Stimulated activated CD4-positive, alpha-beta T cell treated with anti-CD3 and anti-CD28 coated beads, Interleukin-4, amount 100 ng/mL, for 48 hours (primary cell): ENCODE data around the gene DHCR24.

Experiments used
- DNase-seq, 2 donors: peaks; one replicate each; pipeline ENCODE4 v3.0.0-alpha.2; 2020; ENCODE audit warnings: low read depth in 2 of 2

Gene DHCR24

DNA sequence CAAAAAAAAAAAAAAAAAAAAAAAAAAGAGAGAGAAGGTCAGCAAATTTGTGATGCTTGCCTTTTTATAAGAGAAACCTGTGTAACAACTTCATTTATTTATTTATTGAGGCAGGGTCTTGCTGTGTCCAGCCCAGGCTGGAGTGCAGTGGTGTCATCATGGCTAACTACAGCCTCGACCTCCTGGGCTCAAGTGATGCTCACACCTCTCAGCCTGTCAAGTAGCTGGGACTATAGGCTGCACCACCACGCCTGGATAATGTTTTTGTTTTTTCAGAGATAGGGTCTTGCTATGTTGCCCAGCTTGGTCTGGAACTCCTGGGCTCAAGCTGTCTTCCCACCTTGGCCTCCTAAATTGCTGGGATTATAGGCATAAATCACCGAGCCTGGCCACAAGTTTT is 42.4 kb downstream of the DHCR24 start:
- DNase-seq = no peak

DNA sequence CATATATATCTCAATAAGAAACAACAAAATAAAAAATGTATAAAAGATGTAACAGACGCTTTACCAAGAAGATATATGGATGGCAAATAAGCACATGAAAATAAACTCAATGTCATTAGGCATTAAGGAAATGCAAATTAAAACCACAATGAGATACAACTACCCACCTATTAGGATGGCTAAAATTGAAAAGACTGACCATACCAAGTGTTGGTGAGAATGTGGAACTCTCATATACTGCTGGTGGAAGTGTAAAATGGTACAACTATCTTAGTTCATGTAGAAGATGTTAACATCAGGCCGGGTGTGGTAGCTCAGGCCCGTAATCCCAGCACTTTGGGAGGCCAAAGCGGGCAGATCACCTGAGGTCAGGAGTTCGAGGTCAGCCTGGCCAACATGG is 43.5 kb downstream of the DHCR24 start:
- DNase-seq = no peak

DNA sequence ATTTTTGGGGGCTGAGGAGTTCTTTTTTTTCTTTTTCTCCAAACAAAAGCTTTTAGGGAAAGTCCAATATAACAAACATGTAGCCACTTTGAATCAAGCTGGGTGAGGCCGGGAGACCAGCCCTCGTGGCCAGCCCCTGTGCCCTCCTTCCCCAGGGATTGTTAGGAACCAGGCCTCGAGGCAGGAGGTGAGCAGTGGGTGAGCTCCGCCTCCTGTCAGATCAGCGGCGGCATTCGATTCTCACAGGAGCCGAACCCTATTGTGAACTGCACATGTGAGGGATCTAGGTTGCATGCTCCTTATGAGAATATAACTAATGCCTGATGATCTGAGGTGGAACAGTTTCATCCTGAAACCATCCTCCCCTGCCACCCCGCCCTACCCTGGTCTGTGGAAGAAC is 44.0 kb downstream of the DHCR24 start:
- DNase-seq = no peak

DNA sequence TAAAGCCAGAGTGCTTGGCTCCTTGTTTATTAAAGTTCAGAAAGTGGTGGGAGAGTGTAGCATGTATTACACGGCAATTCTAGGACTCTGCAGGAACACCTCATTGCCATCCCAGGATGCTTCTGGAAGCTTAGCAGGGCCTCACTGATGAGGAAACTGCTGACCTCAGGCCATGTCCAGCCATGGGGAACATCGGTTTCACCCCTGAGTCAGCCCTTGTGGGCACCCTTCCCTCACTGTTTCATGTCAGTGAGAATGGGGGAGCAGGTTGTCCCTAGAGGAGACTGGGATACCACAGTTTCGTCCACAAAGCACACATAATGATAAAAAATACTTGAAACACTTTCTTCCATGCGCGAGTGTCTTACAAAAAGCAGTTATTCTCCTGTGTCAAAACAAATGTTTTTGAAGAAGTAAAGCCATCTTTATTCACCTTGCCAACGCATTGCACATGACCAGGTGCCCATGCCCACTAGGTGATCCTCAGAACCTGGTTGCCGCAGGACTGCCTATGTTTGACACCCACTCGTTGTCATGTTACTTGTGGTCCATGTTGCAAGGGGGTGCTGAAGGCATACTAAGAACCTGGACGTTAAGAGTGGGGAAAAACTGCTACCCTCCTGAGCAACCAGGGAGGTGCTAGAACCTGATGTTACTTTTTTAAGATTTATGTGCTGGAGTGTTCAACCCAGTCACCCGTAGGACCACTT is 44.6 kb downstream of the DHCR24 start:
- DNase-seq = no peak

DNA sequence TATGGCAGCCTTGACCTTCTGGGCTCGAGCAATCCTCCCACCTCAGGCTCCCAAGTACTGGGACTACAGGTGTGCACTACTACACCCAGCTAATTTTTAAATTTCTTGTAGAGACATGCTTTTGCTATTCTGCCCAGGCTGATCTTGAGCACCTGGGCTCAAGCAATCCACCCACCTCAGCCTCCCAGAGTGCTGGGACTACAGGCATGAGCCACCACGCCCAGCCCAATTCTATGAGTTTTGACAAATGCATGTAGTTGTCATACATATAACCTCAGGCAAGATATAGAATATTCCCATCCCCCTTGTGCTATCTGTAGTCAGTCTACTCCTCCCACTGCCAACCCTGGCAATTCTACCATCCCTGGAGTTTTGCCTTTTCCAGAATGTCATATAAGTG is 47.2 kb downstream of the DHCR24 start:
- no peak for DNase-seq

DNA sequence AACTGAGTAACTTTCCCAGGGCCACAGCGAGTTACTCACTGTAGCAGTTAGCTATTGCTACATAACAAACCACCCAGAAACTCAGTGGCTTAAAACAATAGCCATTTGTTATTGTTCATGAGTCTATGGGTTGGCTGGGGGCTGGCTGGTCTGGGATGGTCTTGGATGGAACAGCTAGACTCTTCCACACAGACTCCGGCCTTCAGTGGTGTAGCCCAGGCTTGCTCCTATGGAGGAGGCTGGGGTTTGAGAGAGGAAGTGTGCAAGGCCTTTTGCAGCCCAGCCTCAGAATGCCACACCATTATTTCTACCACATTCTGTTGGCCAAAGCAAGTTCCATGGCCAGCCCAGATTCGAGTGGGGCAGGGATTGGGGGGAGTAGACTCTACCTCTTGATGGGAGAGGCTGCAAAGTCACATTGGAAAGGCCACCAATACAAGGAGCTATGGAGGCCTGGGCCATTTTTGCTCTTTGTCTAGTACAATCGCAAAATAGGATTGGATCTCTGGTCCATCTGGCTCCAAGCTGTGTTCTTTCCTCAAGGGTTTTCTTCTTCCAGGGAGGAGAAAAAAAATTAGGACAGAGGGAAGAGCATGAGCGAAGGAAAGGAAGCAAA is 48.3 kb downstream of the DHCR24 start:
- DNase-seq = no peak

DNA sequence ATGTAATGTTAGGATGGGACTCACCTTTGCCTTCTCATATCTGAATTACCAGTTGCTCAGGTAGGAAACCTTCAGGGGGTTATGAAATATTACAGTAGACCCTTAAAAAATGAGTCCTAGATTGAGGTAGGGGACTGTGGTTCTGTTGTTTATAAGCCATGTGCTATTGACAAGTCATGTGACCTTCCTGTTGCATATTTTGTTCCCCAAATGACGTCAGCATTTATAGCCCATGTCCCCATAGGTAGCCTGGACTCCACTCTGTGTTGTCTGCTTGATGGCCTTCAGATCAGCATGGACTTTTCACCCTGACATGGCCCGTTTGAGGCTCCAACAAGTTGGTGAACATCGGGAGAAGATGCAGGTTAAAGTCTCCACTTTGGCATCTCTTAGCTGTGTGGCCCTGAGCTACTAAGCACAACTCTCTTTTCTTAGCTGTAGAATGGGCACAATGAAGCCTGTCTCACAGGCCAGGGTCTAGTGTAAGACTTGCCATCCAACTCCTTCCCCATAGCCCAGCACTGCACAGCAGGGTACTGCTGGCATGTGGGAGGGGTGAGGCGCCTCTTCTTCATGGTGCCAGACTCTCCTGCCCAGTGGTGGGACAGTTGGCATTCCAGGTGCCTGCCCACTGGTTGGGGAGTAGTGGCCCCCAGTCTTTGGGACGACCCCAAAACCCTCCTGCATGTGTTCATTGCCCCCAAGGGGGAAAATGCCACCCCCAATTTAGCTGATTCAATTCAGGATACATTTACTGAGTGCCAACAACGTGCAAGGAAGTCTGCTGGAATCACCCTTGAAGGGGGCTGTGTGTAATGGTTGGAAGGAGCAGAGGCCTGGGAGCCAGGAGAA is 49.8 kb downstream of the DHCR24 start:
- DNase-seq = no peak

DNA sequence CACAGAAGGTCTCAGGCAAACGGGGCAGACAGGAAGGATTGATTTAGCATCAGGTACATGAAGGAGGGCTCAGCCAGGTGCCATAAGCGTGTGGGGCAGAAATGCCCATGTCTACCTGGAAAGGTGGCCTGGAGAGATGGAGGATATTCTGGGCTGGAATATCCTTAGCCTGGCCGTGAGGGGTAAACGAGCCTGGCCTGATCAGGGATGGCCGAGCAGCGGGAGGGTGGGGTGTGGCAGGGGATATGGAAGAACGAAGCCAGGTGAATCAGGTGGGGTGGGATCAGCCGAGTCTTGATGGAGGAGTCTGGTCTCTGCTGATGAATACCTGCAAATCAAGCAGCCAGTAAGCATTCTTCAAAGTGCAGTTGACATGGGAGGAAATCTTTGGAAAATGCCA is 50.4 kb downstream of the DHCR24 start:
- DNase-seq = no peak

DNA sequence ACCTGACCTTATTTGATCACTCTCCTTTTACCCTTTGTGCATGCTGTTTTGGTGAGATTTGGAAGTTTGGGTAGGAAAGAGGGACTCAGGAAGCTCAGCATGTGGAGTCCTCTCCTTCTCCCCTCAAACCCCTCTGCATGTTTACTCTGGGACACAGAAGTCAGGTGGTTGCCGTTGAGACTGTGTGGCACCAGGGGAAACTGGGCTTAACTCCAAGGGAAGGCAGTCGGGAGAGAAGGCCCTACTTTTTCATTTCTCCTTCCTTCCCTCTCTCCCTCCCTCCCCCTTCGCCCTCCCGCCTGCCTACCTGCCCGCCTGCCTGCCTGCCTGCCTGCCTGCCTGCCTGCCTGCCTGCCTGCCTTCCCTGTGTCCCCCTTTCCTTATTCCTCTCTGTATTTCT is 51.0 kb downstream of the DHCR24 start:
- DNase-seq = no peak

DNA sequence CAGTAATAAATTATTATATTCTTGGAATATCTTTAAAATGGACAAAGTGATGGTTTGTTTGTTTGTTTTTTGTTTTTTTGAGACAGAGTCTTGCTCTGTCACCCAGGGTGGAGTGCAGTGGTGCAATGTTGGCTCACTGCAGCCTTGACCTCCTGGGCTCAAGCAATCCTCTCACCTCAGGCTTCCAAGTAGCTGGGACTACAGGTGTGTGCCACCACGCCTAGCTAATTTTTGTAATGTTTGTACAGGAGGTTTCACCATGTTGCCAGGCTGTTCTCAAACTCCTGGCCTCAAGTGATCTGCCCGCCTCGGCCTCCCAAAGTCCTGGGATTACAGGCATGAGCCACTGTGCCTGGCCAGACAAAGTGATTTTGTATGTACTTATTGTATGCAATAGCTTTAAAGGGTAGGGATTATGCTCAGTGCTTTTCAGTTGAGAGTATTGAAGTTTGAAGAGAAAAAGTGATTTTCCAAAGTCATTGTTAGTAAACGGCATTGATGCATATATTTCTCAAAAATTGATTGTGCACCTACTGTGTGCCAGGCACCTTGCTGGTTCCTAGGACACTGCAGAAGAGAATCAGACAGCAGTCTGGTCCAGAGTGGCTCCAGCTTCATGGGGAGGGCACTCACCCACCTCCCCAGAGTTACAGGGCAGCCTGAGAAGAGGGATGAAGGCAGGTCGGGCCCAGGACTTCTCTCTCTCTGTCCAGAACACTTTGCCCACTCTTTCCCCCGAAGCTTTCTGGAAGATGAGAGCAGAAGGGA is 51.7 kb downstream of the DHCR24 start:
- no peak for DNase-seq

DNA sequence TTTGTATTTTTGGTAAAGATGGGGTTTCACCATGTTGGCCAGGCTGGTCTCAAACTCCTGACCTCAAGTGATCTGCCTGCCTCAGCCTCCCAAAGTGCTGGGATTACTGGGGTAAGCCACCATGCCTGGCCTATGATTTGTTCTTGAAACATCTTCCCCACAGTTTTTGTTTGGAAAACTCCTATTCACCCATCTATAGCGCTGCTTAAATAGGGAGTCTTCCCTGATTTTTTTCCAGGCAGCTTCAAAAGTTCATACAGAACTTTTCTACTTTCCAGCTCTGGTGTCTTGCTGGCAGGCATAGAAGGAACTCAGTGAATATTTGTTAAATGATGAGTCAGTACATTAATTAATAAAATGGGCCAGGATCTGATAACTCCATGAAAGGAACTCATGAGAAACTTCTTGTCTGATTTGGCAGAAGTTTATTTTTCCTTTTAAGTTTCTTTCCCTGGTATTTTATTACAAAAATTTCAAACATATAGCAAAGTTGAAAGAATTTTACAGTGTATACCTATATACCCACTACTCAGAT is 52.9 kb downstream of the DHCR24 start:
- no peak for DNase-seq

DNA sequence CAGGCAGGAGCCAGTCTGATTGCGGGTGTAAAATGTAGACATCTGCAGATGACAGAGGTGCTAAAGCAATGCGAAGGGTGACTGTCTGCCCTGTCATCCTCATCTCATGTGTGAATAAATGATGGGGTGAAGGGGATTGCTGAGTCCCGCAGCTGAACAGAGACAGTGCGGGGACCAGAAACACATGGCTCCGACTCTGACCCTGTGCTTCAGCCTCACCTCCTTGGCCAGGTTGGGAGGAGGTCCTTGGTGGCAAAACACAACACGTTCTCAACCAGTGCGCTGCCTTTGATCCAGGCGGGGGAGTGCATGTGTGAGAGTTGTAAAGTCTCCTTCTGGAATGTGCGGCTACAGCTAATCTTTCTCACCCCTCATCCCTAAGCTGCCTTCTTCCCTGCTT is 53.9 kb downstream of the DHCR24 start:
- no peak for DNase-seq

DNA sequence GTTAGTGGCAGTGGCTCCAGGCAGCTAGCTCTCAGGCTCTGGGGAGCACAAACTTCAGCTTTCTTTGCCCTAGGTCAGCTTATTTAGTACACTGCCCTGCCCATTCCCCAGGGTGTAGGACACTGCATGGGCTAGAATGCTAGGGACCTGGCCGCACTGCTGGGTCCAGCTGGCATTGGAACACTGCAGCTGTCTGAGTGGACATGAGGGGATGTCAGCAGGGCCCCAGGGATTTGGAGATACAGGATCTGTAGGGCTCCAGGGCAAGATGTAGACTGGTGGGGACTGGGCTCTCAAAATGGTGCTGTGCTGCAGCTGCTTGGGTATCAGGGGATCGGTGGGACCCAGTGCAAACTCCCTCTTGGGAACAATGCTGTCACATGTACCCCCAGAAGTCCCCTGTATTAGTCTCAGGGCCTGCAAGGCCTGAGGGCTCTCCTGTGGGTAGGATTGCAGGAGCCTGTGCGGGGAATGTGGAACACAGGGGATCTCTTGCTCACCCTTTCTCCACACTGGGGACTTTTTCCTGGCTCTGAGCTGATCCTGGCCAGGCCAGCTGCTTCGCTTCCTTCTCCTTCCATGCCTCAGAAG is 60.7 kb downstream of the DHCR24 start:
- no peak for DNase-seq

DNA sequence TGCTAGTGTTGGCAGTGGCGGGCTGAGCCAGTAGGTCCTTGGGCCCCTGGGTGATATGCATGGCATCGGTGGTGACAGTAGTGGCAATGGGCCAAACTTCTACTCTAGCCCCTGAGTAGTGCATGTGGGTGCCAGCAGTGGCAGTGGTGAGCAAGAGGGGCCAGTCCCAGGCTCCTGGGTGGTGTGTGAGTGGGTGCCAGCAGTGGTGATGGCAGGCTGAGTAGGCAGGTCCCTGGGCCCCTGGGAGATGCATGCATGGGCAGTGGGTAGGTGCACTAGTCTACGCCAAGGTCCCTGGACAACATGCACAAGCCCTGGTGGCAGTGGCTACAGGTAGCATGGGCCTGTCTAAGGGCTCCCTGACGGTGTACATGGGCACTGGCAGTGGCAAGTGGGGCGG is 61.3 kb downstream of the DHCR24 start:
- no peak for DNase-seq

DNA sequence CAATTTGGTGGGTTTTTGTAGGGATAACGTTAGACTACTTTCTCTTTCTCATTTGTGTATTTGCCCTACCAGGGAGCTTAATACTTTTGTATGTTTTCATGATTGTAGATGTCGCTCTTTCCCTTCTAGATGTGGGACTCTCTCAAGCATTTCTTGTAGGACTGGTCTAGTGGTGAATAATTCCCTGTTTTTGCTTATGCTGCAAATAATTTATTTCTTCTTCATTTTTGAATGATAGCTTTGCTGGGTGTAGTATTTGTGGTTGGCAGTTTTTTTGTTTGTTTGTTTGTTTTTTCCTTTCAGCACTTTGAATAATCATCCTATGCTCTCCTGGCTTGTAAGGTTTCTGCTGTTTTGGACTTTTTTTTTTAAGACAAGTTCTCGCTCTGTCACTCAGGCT is 63.3 kb downstream of the DHCR24 start:
- DNase-seq = no peak

DNA sequence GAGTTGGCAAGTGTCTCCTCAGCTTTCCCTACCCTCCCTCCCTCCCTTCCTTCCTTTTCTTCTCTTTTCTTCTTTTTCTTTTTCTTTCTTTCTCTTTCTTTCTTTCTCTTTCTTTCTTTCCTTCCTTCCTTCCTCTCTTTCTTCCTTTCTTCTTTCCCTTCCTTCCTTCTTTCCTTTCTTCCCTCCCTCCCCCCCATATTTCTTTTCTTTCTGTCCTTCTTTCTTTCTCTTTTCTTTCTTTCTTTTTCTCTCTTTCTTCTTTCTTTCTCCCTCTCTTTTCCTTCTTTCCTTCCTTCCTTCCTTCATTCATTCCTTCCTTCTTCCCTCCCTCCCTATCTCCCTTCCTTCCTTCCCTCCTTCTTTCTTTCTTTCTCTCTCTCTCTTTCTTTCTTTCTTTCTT is 67.3 kb downstream of the DHCR24 start:
- no peak for DNase-seq

DNA sequence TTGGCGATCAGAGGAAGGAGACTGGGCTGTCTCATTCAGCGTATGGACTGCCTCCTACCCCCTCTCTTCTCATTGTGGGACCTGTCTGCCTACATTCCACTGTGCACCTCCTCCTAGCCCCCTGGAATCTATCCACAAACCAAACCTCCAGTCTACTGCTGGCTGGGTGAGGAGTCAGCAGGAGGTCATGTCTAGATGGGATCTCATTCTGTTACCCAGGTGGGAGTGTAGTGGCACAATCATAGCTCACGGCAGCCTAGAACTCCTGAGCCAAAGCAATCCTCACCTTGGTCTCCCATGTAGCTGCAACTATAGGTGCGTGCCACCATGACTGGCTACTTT is 67.8 kb downstream of the DHCR24 start:
- DNase-seq = no peak

DNA sequence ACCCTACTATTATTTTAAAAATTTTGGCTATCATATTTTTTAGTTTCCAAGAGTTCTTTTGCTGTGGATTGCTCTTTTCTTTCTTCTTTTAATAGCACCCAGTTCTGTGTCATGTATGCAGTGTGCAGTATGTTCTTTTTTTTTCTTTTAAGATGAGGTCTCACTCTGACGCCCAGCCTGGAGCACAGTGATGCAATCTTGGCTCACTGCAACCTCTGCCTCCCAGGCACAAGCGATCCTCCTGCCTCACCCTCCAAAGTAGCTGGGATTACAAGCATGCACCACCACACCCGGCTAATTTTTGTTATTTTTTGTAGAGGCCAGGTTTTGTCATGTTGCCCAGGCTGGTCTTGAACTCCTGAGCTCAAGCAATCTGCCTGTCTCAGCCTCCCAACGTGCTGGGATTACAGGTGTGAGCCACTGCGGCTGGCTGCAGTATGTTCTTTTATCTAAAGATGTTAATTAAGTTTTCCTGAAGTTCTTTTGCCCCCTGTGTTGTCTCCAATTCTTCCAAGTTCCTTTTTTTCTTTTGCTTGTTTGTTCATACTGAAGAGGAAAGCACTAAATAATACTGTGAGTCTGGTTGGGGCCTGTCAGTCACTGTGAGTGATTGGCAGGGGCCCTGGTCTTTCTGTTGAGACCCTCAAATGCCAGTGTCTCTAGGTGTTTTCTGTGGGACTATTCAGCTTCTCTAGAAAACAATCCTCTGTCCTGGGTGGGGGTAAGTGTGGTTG is 68.4 kb downstream of the DHCR24 start:
- DNase-seq = no peak

DNA sequence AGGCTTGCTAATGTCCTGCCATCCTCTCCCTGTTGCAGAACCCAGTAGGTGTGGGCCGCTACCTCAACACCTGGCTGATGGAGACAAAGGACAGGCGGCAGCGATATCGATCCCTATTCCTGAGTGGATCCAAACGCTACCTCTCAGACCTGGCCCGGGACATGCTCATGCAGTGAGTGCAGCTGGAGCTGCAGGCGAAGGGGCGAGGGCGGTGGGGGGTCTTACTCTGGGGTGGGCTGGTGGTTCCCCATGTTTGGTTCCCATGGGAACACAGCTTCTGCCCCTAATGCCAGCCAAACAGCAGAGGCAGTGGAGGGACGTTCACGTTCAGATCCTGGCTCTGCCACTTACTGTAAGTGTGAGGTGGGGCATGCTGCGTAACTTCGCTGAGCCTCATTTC is 70.0 kb downstream of the DHCR24 start:
- DNase-seq = no peak

DNA sequence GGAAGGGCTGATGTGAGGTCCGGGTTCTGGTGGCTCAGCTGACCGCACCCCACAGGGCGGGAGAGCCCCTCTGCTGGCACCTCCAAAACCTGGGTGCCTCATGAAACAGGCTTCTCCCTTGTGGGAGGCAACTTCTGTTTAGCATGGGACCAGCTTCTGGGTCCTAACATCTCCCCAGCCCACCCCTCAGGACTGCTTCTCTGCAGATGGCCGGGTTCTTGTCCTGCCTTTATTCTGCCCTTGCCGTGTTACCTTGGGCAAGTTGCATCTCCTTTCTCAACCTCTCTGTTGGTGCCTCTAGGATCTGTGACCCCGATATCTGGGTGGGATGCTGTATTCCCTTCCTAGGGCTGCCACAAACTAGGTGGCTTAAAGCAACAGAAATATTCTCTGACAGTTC is 70.9 kb downstream of the DHCR24 start:
- DNase-seq = no peak
